GM04503 (cell line): ENCODE data around the gene OR3A2.
"Not testable (repeated sequence)": the region's sequence is repeated elsewhere in the genome, so short reads cannot be mapped to it uniquely, and the experiment has no call there.

ENCODE experiments used
- DNase-seq: peaks from one replicate; pipeline ENCODE4 v3.0.0-alpha.2; 2012; ENCODE audit warnings: low read depth

OR3A2 gene

GRCh38 chr17:3385869-3386816 is at the start of gene OR3A2:
OR3A2 (minus strand) TSS chr17:3386308.
- DNase-seq = no peak

GRCh38 chr17:3433741-3434140 is 47.6 kb upstream of the OR3A2 start, which contains the start of gene OR1E2:
OR1E2 (minus strand) TSS chr17:3433841; CDS start chr17:3433841, 0 bp downstream.
- DNase-seq = no peak

GRCh38 chr17:3433215-3433614 is 47.1 kb upstream of the OR3A2 start:
- not testable (repeated sequence) for DNase-seq

- no peak for DNase-seq
Measured at GRCh38 chr17:3418222-3418621, 32.1 kb upstream of the OR3A2 start.

- no peak for DNase-seq
Measured at GRCh38 chr17:3415610-3416009, 29.5 kb upstream of the OR3A2 start.

GRCh38 chr17:3412216-3412615 is 26.1 kb upstream of the OR3A2 start:
- not testable (repeated sequence) for DNase-seq

GRCh38 chr17:3411070-3411469 is 25.0 kb upstream of the OR3A2 start, which contains the start of gene OR3A3:
OR3A3 (plus strand) TSS chr17:3411370.
- no peak for DNase-seq

GRCh38 chr17:3403856-3404255 is 17.7 kb upstream of the OR3A2 start:
- DNase-seq = not testable (repeated sequence)

- DNase-seq = no peak
Measured at GRCh38 chr17:3401786-3402185, 15.7 kb upstream of the OR3A2 start.

- no peak for DNase-seq
Measured at GRCh38 chr17:3400055-3400454, 13.9 kb upstream of the OR3A2 start.

GRCh38 chr17:3398310-3398709 is 12.2 kb upstream of the OR3A2 start, which contains the start of gene OR1E1:
OR1E1 (minus strand) TSS chr17:3398410; CDS start chr17:3398410, 0 bp downstream.
- no peak for DNase-seq

GRCh38 chr17:3397801-3398200 is 11.7 kb upstream of the OR3A2 start:
- DNase-seq = not testable (repeated sequence)

- DNase-seq = no peak
Measured at GRCh38 chr17:3389791-3390190, 3.7 kb upstream of the OR3A2 start.

- no peak for DNase-seq
Measured at GRCh38 chr17:3381957-3382356, 4.2 kb downstream of the OR3A2 start.

GRCh38 chr17:3378321-3378720 is 7.8 kb downstream of the OR3A2 start:
- no peak for DNase-seq

GRCh38 chr17:3371167-3371566 is 14.9 kb downstream of the OR3A2 start:
- not testable (repeated sequence) for DNase-seq

- DNase-seq = not testable (repeated sequence)
Measured at GRCh38 chr17:3342782-3343181, 43.3 kb downstream of the OR3A2 start.

- DNase-seq = no peak
Measured at GRCh38 chr17:3335876-3336275, 50.2 kb downstream of the OR3A2 start.

- no peak for DNase-seq
Measured at GRCh38 chr17:3318336-3318735, 67.8 kb downstream of the OR3A2 start.

- no peak for DNase-seq
Measured at GRCh38 chr17:3316836-3317235, 69.3 kb downstream of the OR3A2 start.

- DNase-seq = no peak
Measured at GRCh38 chr17:3308603-3309002, 77.5 kb downstream of the OR3A2 start.

- DNase-seq = no peak
Measured at GRCh38 chr17:3298260-3298659, 87.8 kb downstream of the OR3A2 start, which contains the start of gene OR3A1. OR3A1 (minus strand) TSS chr17:3298360; CDS start chr17:3292582, 5,778 bp downstream.

GRCh38 chr17:3295632-3296031 is 90.5 kb downstream of the OR3A2 start:
- no peak for DNase-seq
